H1 (cell line): ENCODE results near the gene PML. TPM values are rescaled to one million over a fixed set of nuclear protein-coding genes. Genes with fewer than 3 reads are reported as not detected.

Experiments used
- CTCF ChIA-PET: fragments of 300-600 bp; sonication (Branson Sonifier 250); formaldehyde crosslinking; loops from one replicate; lab custom pipeline; 2021; ENCODE audit not compliant: partially characterized antibody; lab: Charles Lee
- POLR2A ChIA-PET: fragments of 300-600 bp; sonication (Branson Sonifier 250); formaldehyde crosslinking; loops from one replicate; lab custom pipeline; 2021; ENCODE audit warnings: inconsistent platforms; ENCODE audit not compliant: partially characterized antibody; lab: Charles Lee
- DNase-seq, 2 experiments: peaks; one replicate each; pipeline versions ENCODE4 v3.0.0 to v3.0.0-alpha.2; 2010 to 2022; ENCODE audit warnings: low spot score in 2 of 2, low read depth in 1 of 2, mixed read lengths in 1 of 2
- FAIRE-seq: peaks from 2 replicates; lab custom pipeline; 2011; peaks lifted over from hg19 to GRCh38; lab: Jason Lieb, UNC
- H2AFZ ChIP-seq: 2 replicates; pipeline ENCODE4 v1.8.1; 2012; ENCODE audit warnings: low read length, inconsistent platforms
- H2AK5ac ChIP-seq: 2 replicates; pipeline ENCODE4 v1.6.1; 2013; ENCODE audit warnings: low read depth, low read length
- H2BK120ac ChIP-seq: replicated peaks from 2 replicates; pipeline ENCODE3; 2013; ENCODE audit warnings: low read depth, low read length, inconsistent platforms
- H2BK12ac ChIP-seq: 2 replicates; pipeline ENCODE4 v1.6.1; 2013; ENCODE audit warnings: low read depth, low read length
- H2BK15ac ChIP-seq: 2 replicates; pipeline ENCODE4 v1.6.1; 2013; ENCODE audit warnings: low read length
- H2BK20ac ChIP-seq: 2 replicates; pipeline ENCODE4 v1.6.1; 2013; ENCODE audit warnings: low read length
- H2BK5ac ChIP-seq: 2 replicates; pipeline ENCODE4 v1.6.1; 2013; ENCODE audit warnings: low read depth, low read length
- H3K14ac ChIP-seq: 2 replicates; pipeline ENCODE4 v1.6.1; 2013; ENCODE audit warnings: inconsistent platforms; ENCODE audit not compliant: insufficient read length
- H3K18ac ChIP-seq: 2 replicates; pipeline ENCODE4 v1.6.1; 2013; ENCODE audit warnings: low read length; ENCODE audit errors: extremely low read depth
- H3K23ac ChIP-seq: 2 replicates; pipeline ENCODE4 v1.6.1; 2013; ENCODE audit warnings: inconsistent platforms; ENCODE audit not compliant: insufficient read length
- H3K23me2 ChIP-seq: 2 replicates; pipeline ENCODE4 v1.6.1; 2013; ENCODE audit warnings: low read depth, low read length
- H3K27ac ChIP-seq: 2 replicates; pipeline ENCODE4 v1.6.1; 2011; ENCODE audit warnings: low read depth, low read length, inconsistent platforms
- H3K27me3 ChIP-seq, 4 experiments: replicated peaks in 1 of 4; 1 replicate in 1 of 4; 2 replicates in 3 of 4; pipeline versions ENCODE4 v1.6.1 to v1.8.1; 2011 to 2013; ENCODE audit warnings: low read length in 3 of 4, mild to moderate bottlenecking in 3 of 4, inconsistent platforms in 2 of 4, mixed read lengths in 2 of 4, moderate library complexity in 1 of 4; ENCODE audit not compliant: control insufficient read depth in 3 of 4, insufficient read depth in 3 of 4; ENCODE audit errors: extremely low read depth in 1 of 4
- H3K36me3 ChIP-seq, 4 experiments: 2 replicates each; pipeline versions ENCODE4 v1.6.1 to v1.8.1; 2011 to 2013; ENCODE audit warnings: mild to moderate bottlenecking in 4 of 4, low read length in 3 of 4, moderate library complexity in 2 of 4, control low read depth in 1 of 4, inconsistent platforms in 1 of 4; ENCODE audit not compliant: insufficient read depth in 4 of 4, control insufficient read depth in 2 of 4
- H3K4ac ChIP-seq: replicated peaks from 2 replicates; pipeline ENCODE3; 2013; ENCODE audit warnings: low read length, low read depth, mixed read lengths, inconsistent platforms; ENCODE audit not compliant: insufficient read length
- H3K4me1 ChIP-seq, 4 experiments: replicated peaks in 1 of 4; 1 replicate in 1 of 4; 2 replicates in 3 of 4; pipeline versions ENCODE4 v1.6.1 to v1.8.1; 2011 to 2013; ENCODE audit warnings: low read length in 3 of 4, inconsistent platforms in 2 of 4, mixed read lengths in 1 of 4; ENCODE audit not compliant: insufficient read depth in 4 of 4, control insufficient read depth in 3 of 4
- H3K4me2 ChIP-seq, 2 experiments: 2 replicates each; pipeline versions ENCODE4 v1.6.1 to v1.8.1; 2011 to 2013; ENCODE audit warnings: low read depth in 2 of 2, low read length in 2 of 2, control low read depth in 1 of 2, inconsistent platforms in 1 of 2, mild to moderate bottlenecking in 1 of 2; ENCODE audit not compliant: insufficient read depth in 1 of 2
- H3K4me3 ChIP-seq, 4 experiments: fragments of 200-600, 300-600 bp in 1 of 4; sonication (generic), shearing (Covaris generic), sonication (Bioruptor Twin) in 1 of 4; 2 replicates each; pipeline versions ENCODE4 v1.5.1 to v1.8.1; 2011 to 2016; ENCODE audit warnings: low read length in 4 of 4, low read depth in 3 of 4, control low read depth in 2 of 4, inconsistent platforms in 2 of 4, mild to moderate bottlenecking in 2 of 4, mixed read lengths in 1 of 4, moderate library complexity in 1 of 4; ENCODE audit not compliant: insufficient read depth in 2 of 4; ENCODE audit errors: extremely low read depth in 1 of 4
- H3K56ac ChIP-seq: replicated peaks from 2 replicates; pipeline ENCODE3; 2013; ENCODE audit warnings: low read depth, mild to moderate bottlenecking, mixed read lengths, low read length, inconsistent platforms; ENCODE audit not compliant: insufficient read length
- H3K79me1 ChIP-seq: 2 replicates; pipeline ENCODE4 v1.6.1; 2013; ENCODE audit warnings: low read depth, low read length, control low read depth
- H3K79me2 ChIP-seq, 2 experiments: 2 replicates each; pipeline versions ENCODE4 v1.6.1 to v1.8.1; 2012 to 2013; ENCODE audit warnings: low read length in 2 of 2, mild to moderate bottlenecking in 2 of 2, inconsistent platforms in 1 of 2; ENCODE audit not compliant: insufficient read depth in 2 of 2, control insufficient read depth in 1 of 2
- H3K9ac ChIP-seq, 4 experiments: replicated peaks in 1 of 4; 1 replicate in 1 of 4; 2 replicates in 3 of 4; pipeline versions ENCODE4 v1.6.1 to v1.8.1; 2011 to 2013; ENCODE audit warnings: low read depth in 3 of 4, low read length in 3 of 4, control low read depth in 2 of 4, mild to moderate bottlenecking in 2 of 4, moderate library complexity in 2 of 4, inconsistent platforms in 1 of 4; ENCODE audit errors: extremely low read depth in 1 of 4
- H3K9me3 ChIP-seq, 2 experiments: 2 replicates each; pipeline versions ENCODE4 v1.6.1 to v1.8.1; 2012 to 2013; ENCODE audit warnings: mild to moderate bottlenecking in 2 of 2, moderate library complexity in 2 of 2, control low read depth in 1 of 2, inconsistent platforms in 1 of 2, low read depth in 1 of 2, low read length in 1 of 2, mixed read lengths in 1 of 2; ENCODE audit not compliant: insufficient read depth in 2 of 2
- H4K20me1 ChIP-seq, 2 experiments: replicated peaks in 1 of 2; 2 replicates each; pipeline versions ENCODE3 to v1.8.1; 2011 to 2013; ENCODE audit warnings: inconsistent platforms in 2 of 2, low read length in 2 of 2, mild to moderate bottlenecking in 1 of 2; ENCODE audit not compliant: insufficient read depth in 2 of 2, control insufficient read depth in 1 of 2
- H4K5ac ChIP-seq: 2 replicates; pipeline ENCODE4 v1.6.1; 2013; ENCODE audit warnings: low read length, low read depth, mixed read lengths, inconsistent platforms; ENCODE audit not compliant: insufficient read length
- H4K8ac ChIP-seq: 2 replicates; pipeline ENCODE4 v1.8.0; 2013; ENCODE audit warnings: mild to moderate bottlenecking, moderate library complexity, low read length, inconsistent platforms; ENCODE audit not compliant: insufficient read depth; ENCODE audit errors: extremely low read depth
- H4K91ac ChIP-seq: replicated peaks from 2 replicates; pipeline ENCODE3; 2013; ENCODE audit warnings: low read length, mixed read lengths, inconsistent platforms; ENCODE audit not compliant: insufficient read length
- CHD2 ChIP-seq: IDR thresholded peaks from 2 replicates; pipeline ENCODE4 v1.6.1; 2012; ENCODE audit warnings: low read length, improper control_type of control experiment
- CREB1 ChIP-seq: IDR thresholded peaks from 2 replicates; pipeline ENCODE4 v1.6.1; 2012; ENCODE audit warnings: inconsistent platforms
- EGR1 ChIP-seq: IDR thresholded peaks from 2 replicates; pipeline ENCODE4 v1.6.1; 2011; ENCODE audit warnings: low read depth, low read length, borderline replicate concordance
- FOSL1 ChIP-seq: IDR thresholded peaks from 2 replicates; pipeline ENCODE4 v1.6.1; 2011; ENCODE audit warnings: mild to moderate bottlenecking, low read depth, low read length, moderate library complexity; ENCODE audit not compliant: insufficient read depth
- HDAC2 ChIP-seq, 2 experiments: fragments of 300-600 bp in 1 of 2; sonication (generic) in 1 of 2; IDR thresholded peaks; 2 replicates each; pipeline ENCODE4 v1.6.1; 2011 to 2012; ENCODE audit warnings: low read depth in 2 of 2, low read length in 2 of 2, mild to moderate bottlenecking in 2 of 2, moderate library complexity in 2 of 2, borderline replicate concordance in 1 of 2, inconsistent platforms in 1 of 2
- SP1 ChIP-seq: IDR thresholded peaks from 2 replicates; pipeline ENCODE4 v1.6.1; 2011; ENCODE audit warnings: low read depth, low read length
- WGBS, 2 experiments: shearing (Covaris generic) in 1 of 2; methylation state at CpG; one replicate each; pipeline versions ENCODE4 v1.1.6 to v1.1.7; 2013 to 2015; ENCODE audit warnings: low lambda C conversion rate in 2 of 2, mixed read lengths in 2 of 2, inconsistent platforms in 1 of 2, low coverage in 1 of 2, missing lambda C conversion rate in 1 of 2; ENCODE audit not compliant: insufficient replicate concordance in 2 of 2, insufficient coverage in 1 of 2, insufficient read length in 1 of 2; ENCODE audit errors: extremely low coverage in 1 of 2, missing lambda C conversion rate in 1 of 2; 5-methylcytosine and 5-hydroxymethylcytosine counted together
- polyA plus RNA-seq, 7 experiments: library from polyadenylated mRNA; depleted of rRNA in 3 of 7; stranded (reverse) in 5 of 7; unstranded in 2 of 7; fragments of >200 nt in 5 of 7; fragments of 200-250 nt in 2 of 7; gene quantifications; 1 replicate in 5 of 7; 2 replicates in 1 of 7; 4 replicates in 1 of 7; pipeline versions ENCODE4 v1.2.1 to v1.2.3, GENCODE V29; 2011 to 2013; ENCODE audit warnings: missing spikeins in 2 of 7, mixed read lengths in 2 of 7
- total RNA-seq: library from RNA; stranded (reverse); fragmentation: NEBNext Ultra II Directional; extraction: Animal tissue kit (Norgen Biotek cat#: 25700); gene quantifications from 2 replicates; pipeline ENCODE4 v1.2.1, GENCODE V29; 2021
- TF ChIP-seq, protein P1 (sequence below): IDR thresholded peaks from 2 replicates; pipeline ENCODE4 v1.6.1; 2012; ENCODE audit warnings: low read length, inconsistent platforms

The PML gene
- total and polyA plus RNA-seq, 2 of the 8 experiments (the other 6 are each of a cell fraction or from before 2014, with no cell fraction given), result 14.9 to 30.3 TPM

DNA sequence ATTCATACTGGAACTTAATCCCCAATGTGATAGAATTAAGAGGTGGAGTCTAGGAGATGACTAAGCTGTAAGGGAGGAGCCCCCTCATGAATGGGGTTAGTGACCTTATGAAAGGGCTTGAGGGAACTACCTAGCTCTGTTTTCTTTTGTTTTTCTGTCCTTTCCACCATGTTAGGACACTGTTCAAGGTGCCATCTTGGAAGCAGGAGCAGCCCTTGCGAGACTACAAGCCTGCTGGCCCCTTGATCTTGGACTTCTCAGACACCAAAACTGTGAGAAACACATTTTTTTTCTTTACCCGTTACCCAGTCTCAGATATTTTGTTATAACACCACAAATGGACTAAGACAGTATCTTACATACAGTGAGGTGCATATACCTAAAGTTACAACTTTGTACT lies 61.3 kb downstream of the PML start:
- no peak overlapping the region for H2BK12ac ChIP-seq
- no peak overlapping the region for H3K4ac ChIP-seq
- H3K9me3 ChIP-seq, result no peaks in the 10 kb centered on the region; a peak in 1 of 4 replicates
- no peaks in the 10 kb centered on the region for H4K20me1 ChIP-seq
- no peak overlapping the region for H4K5ac ChIP-seq
- H3K79me2 ChIP-seq, result no peaks in the 10 kb centered on the region
- no peak overlapping the region for H3K4me2 ChIP-seq
- no peak overlapping the region for H3K56ac ChIP-seq
- no peak overlapping the region for H2BK5ac ChIP-seq
- no peak overlapping the region for H4K91ac ChIP-seq
- no peak overlapping the region for H3K4me3 ChIP-seq
- no peak overlapping the region for H2AFZ ChIP-seq
- no peaks in the 10 kb centered on the region for H3K36me3 ChIP-seq
- ChIA-PET CTCF (interaction anchor here (0.7 to 9.3 kb wide), 10 partner anchors 15 to 427 kb away, joined by 3 to 93 read pairs (median 4); no protein-coding TSS in a partner anchor), POLR2A (no interaction called here)
- H2BK120ac ChIP-seq, result no peak overlapping the region
- H3K23me2 ChIP-seq, result no peaks in the 10 kb centered on the region
- H2BK15ac ChIP-seq, result no peak overlapping the region
- WGBS, 2 experiments, result 90% methylated on average over 2 of the region's 2 CpGs; no CpG with 5 or more reads in 1 of the 2 experiments
- no peak overlapping the region for H3K27ac ChIP-seq
- H2AK5ac ChIP-seq, result no peak overlapping the region
- no peak overlapping the region for H3K14ac ChIP-seq
- H3K9ac ChIP-seq, result no peak overlapping the region
- H3K79me1 ChIP-seq, result no peaks in the 10 kb centered on the region
- no peak overlapping the region for H2BK20ac ChIP-seq
- DNase-seq (no peak), FAIRE-seq (no peak)
- no peak overlapping the region for H3K23ac ChIP-seq
- no peak overlapping the region for H3K18ac ChIP-seq
- peaks cover 0 to 6% (median 0%) of the 10 kb centered on the region in 4 experiments; a peak in 2 of 7 replicates for H3K4me1 ChIP-seq
- H3K27me3 ChIP-seq, result peaks cover 0 to 6% (median 3%) of the 10 kb centered on the region in 4 experiments; a peak in 3 of 7 replicates
- TF ChIP-seq HDAC2 (IDR thresholded peaks at IDR 0.05; ENCODE audit: borderline replicate concordance in 1 of 2, low read depth in 2 of 2, low read length in 2 of 2) (no peak), SP1 (no peak), FOSL1 (no peak), CHD2 (no peak), EGR1 (no peak), CREB1 (no peak)
- TF ChIP-seq, protein P1, sequence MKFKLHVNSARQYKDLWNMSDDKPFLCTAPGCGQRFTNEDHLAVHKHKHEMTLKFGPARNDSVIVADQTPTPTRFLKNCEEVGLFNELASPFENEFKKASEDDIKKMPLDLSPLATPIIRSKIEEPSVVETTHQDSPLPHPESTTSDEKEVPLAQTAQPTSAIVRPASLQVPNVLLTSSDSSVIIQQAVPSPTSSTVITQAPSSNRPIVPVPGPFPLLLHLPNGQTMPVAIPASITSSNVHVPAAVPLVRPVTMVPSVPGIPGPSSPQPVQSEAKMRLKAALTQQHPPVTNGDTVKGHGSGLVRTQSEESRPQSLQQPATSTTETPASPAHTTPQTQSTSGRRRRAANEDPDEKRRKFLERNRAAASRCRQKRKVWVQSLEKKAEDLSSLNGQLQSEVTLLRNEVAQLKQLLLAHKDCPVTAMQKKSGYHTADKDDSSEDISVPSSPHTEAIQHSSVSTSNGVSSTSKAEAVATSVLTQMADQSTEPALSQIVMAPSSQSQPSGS, result no peak
- no peak overlapping the region for H4K8ac ChIP-seq
